Eye (tissue), 1 donor: ENCODE data around the gene KIF26B.
"Not testable (repeated sequence)": the region's sequence is repeated elsewhere in the genome, so short reads cannot be mapped to it uniquely, and the experiment has no call there.

Source experiments
- DNase-seq: peaks from one replicate; pipeline ENCODE4 v3.0.0-alpha.2; 2015

The KIF26B gene

GRCh38 chr1:245330951-245331350 lies 176.2 kb downstream of the KIF26B start:
- DNase-seq: no peak

- DNase-seq: peak; percentile 47
Measured at GRCh38 chr1:245332085-245332484, 177.3 kb downstream of the KIF26B start.

DNA sequence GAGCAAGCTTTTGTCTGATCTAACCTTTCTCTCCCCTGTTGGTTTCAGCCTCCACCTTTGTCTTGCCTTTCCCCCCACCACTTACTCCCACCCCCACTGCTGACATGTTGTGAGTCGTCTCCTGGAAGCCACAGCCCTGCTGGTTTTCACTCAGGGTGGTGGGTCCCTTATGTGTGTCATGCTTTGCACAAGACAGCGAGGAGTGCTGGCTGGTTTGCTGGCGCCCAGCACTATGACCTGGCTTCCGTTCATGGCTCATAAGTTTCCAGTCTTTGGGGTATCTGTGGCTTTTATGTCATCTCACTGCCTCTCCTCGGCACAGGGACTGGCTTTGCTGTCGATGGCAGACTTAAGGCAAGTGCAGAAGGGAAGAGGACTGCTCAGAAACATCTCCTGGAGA lies 177.7 kb downstream of the KIF26B start:
- no peak for DNase-seq

DNA sequence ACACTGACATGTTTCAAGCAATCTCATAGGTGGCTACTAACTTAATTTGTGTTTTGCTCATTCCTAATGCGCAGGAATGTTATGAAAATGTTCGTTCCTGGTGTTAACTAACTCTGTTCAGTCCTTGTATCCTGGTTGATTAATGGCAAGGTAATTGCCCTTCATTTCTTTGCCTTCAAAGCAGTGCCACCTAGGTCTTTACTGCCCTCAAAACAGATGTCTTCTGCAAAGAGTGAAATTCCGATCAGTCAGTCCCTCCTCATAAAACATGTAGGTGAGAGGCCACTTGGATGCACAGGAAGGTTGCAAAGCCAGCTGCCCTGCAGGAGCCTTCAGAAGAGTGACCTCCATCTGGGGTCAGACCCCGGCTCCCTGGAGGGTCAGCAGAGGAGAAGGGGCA lies 179.4 kb downstream of the KIF26B start:
- DNase-seq: no peak

GRCh38 chr1:245334827-245335490 lies 180.2 kb downstream of the KIF26B start:
- no peak for DNase-seq

- DNase-seq: not testable (repeated sequence)
Measured at GRCh38 chr1:245335684-245336083, 180.9 kb downstream of the KIF26B start.

- no peak for DNase-seq
Measured at GRCh38 chr1:245336149-245336983, 181.6 kb downstream of the KIF26B start.

DNA sequence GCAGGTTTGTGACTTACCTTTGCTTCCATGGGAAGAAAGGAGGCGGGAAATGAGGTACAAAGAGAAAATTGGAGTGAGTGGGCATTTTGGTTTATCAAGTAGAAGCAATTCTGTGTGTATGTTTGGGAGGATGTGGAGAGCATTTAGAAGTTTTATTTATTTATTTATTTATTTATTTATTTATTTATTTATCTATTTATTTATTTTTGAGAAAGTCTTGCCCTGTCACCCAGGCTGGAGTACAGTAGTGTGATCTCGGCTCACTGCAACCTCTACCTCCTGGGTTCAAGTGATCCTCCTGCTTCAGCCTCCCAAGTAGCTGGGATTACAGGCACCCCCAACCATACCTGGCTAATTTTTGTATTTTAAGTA lies 182.2 kb downstream of the KIF26B start:
- DNase-seq: not testable (repeated sequence)

DNA sequence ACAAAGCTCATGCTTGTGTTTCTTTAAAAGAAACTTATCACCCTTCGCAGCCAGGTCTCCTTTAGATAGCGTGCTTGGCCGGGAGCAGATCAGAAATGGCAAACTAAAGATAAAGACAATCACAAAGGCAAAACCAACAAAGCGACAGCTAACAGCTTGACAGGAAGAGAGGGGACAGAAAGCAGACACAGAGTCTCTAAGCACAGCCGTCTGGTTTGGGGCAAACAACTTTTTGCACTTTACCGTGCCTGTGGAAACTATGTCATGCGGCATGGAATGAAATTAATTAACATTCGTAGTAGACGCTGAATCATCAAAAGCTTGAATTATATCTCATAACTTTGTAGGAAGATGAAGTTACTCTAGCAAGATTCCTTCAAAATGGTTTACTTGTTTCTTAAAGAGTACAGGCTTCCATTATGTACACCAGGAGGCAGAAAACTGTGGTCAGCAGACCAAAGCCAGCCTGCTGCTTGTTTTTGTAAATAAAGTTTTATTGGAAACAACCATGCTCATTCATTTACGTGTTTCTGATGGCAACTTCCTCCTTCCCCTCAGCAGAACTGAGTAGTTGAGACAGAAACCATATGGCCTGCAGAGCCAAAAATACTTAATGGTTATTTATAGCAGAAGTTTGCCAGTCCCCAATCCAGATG lies 183.2 kb downstream of the KIF26B start:
- no peak for DNase-seq

- no peak for DNase-seq
Measured at GRCh38 chr1:245338485-245338877, 183.7 kb downstream of the KIF26B start.

- no peak for DNase-seq
Measured at GRCh38 chr1:245341743-245342142, 187.0 kb downstream of the KIF26B start.

DNA sequence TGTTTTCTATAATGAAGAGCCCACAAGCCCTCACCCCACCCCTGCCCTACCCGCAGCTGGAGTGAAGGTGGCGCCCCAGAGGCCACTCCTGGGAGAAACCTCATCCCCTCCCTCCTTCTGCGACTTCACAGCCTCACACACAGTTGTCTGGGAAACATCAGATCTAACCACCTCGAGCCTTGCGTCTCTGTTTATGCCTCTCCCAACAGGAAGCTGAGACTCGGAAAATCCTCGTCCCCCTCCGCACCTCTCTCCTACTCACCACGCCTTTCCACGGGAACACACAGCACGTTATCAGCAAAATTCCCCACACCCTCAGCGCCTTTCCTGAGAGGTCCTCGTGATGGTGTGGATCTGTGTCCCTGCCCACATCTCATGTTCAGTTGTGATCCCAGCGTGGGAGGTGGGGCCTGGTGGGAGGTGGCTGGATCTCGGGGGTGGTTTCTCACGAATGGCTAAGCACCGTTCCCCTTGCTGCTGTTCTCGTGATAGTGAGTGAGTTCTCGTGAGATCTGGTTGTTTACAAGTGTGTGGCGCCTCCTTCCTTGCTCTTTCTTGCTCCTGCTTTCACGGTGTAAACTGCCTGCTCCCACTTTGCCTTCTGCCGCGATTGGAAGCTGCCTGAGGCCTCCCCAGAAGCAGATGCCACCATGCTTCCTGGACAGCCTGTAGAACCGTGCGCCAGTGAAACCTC lies 190.6 kb downstream of the KIF26B start:
- DNase-seq: no peak

- no peak for DNase-seq
Measured at GRCh38 chr1:245348626-245349025, 193.8 kb downstream of the KIF26B start.

DNA sequence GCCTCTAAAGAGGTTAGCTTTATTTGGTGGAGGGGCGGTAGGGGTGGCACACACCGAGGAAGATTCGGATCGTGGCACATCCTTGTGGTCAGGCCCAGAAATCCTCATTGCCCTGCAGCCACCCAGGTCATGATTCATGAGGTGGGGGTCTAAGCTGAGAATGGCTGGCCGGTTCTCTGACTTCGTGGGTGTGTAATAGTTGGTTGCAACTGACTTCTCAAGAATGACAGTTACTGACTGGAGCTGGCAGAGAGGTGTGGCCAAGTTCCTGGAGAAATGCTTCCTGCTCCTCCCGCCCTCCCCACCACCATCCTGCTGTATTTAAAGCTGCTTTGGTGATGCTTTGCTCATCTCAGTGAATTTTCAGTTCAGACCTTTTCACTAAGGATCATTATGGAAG lies 198.6 kb downstream of the KIF26B start:
- no peak for DNase-seq

- DNase-seq: no peak
Measured at GRCh38 chr1:245353915-245354775, 199.4 kb downstream of the KIF26B start.

GRCh38 chr1:245355851-245356630 lies 201.3 kb downstream of the KIF26B start:
- not testable (repeated sequence) for DNase-seq

GRCh38 chr1:245356891-245357585 lies 202.3 kb downstream of the KIF26B start:
- no peak for DNase-seq

GRCh38 chr1:245359101-245359680 lies 204.4 kb downstream of the KIF26B start:
- not testable (repeated sequence) for DNase-seq

DNA sequence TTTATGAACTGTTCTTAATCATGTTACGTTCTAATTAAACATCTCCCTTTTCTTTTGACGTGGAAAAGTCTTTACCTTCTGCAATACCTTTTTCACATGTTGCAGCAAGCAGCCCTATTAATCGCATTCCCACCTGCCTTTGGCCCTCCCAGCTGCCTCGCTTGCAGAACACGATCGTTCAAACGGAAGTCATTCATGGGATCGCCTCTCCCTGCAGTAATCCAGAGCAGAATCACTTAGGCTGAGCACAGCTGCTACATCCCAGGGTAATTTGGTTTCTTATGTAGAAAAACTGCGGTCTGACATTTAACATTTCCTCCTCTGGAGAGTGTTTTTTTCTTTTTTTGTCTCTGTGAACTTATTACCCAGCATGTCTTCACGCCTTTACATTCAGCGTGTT lies 206.3 kb downstream of the KIF26B start:
- DNase-seq: peak; percentile 67

DNA sequence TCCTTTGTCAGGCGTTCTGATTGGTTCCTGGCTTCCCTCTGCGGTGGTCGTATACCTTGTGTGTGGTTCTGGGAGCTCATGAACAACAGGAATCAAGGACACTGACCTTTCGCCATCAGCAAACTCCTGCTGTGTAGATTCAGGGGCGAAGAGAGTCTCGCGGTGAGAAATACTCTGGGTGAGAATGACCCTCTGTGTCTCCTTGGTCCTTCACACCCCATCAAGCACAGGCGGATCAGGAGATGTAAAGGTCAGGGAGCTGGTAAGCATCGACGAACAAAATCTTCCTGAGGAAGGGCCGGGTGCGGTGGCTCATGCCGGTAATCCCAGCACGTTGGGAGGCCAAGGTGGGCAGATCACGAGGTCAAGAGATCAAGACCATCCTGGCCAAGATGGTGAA lies 207.2 kb downstream of the KIF26B start:
- DNase-seq: no peak
